Muscle layer of colon (tissue), 2 donors: ENCODE measurements around the gene ARHGEF10L.

Experiments
- H3K27ac ChIP-seq: one replicate; pipeline ENCODE4 v1.7.0; 2013; ENCODE audit warnings: low read depth, mild to moderate bottlenecking, low read length, moderate library complexity
- H3K27me3 ChIP-seq, 2 donors: one replicate each; pipeline ENCODE4 v1.7.0; 2013; ENCODE audit warnings: low read length in 2 of 2, mild to moderate bottlenecking in 2 of 2; ENCODE audit not compliant: insufficient read depth in 2 of 2, control insufficient read depth in 1 of 2
- H3K36me3 ChIP-seq: one replicate; pipeline ENCODE4 v1.7.0; 2013; ENCODE audit warnings: mild to moderate bottlenecking, low read length; ENCODE audit not compliant: insufficient read depth
- H3K4me1 ChIP-seq: one replicate; pipeline ENCODE4 v1.7.0; 2013; ENCODE audit warnings: mild to moderate bottlenecking, low read length; ENCODE audit not compliant: insufficient read depth
- H3K4me3 ChIP-seq, 2 donors: one replicate each; pipeline ENCODE4 v1.7.0; 2013; ENCODE audit warnings: low read length in 2 of 2, low read depth in 1 of 2, mild to moderate bottlenecking in 1 of 2, moderate library complexity in 1 of 2
- H3K9ac ChIP-seq: one replicate; pipeline ENCODE4 v1.7.0; 2013; ENCODE audit warnings: low read length
- H3K9me3 ChIP-seq: one replicate; pipeline ENCODE4 v1.7.0; 2013; ENCODE audit warnings: mild to moderate bottlenecking, low read length
- donor health status: abdominal sarcoma.
- donor health status: Adenocarcinoma of cecum.

Gene ARHGEF10L

DNA sequence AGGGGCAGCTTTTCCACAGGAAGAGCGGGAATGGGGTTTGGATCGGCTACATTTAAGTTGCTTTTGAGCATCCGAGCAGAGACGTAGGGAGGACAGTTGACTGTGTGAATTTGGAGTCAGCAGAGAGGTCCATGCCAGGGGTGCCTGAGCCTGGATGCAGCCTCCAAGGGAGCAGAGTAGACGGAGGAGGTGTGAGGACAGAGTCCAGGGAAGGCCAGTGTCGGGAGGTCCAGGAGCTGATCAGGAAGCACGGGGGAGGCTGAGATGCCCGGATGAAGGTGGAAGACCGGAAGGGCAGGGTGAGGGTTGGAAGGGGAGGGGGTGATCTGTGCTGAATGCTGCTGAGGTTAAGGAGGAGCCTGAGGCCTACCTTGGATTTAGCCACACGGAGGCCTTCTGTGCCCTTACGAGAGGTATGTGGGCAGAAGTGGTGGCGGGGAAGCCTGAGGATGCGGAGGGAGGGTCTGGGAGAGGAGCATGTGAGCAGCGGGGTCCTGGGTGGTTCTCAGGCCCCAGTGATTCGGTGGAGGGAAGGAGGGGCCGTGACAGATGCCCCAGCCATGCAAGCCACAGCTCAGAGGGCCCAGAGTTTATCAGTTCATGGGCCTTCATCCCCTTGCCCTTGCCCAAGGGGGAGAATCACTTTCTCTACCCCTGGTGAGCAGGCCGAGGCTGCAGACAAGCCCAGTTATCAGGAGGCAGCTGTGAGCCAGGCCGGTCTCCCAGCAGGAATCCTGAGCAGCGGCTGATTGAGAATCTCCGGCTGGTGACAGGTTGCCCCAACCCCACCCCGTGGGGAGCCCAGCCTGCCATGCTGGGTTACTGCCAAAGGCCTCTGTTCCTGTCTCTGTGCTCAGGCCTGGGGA, 161.7 kb downstream of the ARHGEF10L start:
- no peak overlapping the region for H3K27ac ChIP-seq
- peaks cover 4% of the 10 kb centered on the region for H3K4me1 ChIP-seq
- H3K36me3 ChIP-seq: peaks cover 6% of the 10 kb centered on the region
- H3K4me3 ChIP-seq: no peak overlapping the region
- H3K9ac ChIP-seq: no peak overlapping the region
- no peaks in the 10 kb centered on the region for H3K27me3 ChIP-seq
- no peaks in the 10 kb centered on the region for H3K9me3 ChIP-seq

DNA sequence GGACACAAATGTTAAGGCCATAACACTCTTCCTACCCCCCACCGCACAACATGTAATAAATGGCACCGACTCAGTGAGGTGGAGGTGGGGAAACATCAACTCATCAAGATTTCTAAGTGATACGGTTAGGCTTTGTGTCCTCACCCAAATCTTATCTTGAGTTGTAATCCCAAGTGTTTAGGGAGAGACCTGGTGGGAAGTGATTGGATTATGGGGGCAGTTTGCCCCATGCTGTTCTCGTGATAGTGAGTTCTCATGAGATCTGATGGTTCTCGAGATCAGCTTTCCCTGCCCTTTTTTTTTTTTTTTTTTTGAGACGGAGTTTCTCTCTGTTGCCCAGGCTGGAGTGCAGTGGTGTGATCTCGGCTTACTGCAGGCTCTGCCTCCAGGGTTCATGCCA, 164.7 kb downstream of the ARHGEF10L start:
- H3K4me1 ChIP-seq: no peaks in the 10 kb centered on the region
- no peaks in the 10 kb centered on the region for H3K36me3 ChIP-seq
- no peaks in the 10 kb centered on the region for H3K27me3 ChIP-seq
- H3K27ac ChIP-seq: no peak overlapping the region
- H3K4me3 ChIP-seq: no peak overlapping the region
- H3K9ac ChIP-seq: no peak overlapping the region
- H3K9me3 ChIP-seq: no peaks in the 10 kb centered on the region

DNA sequence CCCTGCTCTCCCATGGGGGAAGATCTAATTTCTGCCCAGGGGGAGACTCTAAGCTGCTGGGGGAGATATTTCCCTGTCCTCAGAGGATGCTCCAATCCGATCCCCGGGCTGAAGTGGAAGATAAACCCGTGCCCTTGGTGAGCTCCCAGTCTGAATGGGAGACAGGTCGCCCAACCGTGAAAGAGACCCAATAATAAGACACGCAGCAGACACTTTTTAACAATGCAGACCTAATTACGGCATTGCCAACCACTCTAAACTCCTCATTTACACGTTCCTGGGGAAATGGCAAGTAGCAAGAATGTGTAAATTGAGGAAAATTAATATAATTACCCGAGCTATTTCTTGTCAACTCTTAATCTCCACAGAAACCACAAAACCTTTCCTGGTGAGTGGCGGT, 166.9 kb downstream of the ARHGEF10L start:
- Histone ChIP-seq H3K9me3 (no peaks in the 10 kb centered on the region), H3K27me3 (no peaks in the 10 kb centered on the region), H3K9ac (no peak overlapping the region)

DNA sequence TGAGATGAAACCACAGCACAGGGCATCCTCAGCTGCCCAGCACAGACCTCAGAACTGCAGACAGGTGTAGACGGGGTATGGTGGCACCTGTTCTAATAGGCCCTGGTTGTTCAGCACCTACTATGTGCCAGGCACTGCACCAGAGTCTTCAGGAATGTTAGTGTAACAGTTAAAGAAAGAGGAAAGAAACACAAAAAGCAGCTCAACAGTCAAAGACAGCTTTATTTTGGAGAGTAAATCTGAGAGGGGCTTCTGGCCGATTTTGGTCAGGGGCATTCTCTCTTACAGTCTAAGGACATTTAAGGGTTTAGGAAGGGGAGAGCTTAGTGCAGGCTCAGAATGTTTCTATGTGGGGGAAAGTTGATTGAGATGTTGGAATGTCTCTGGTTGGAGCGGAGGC, 170.5 kb downstream of the ARHGEF10L start:
- H3K27me3 ChIP-seq: no peaks in the 10 kb centered on the region
- H3K36me3 ChIP-seq: no peaks in the 10 kb centered on the region
- H3K4me1 ChIP-seq: no peaks in the 10 kb centered on the region
- H3K9me3 ChIP-seq: no peaks in the 10 kb centered on the region
- no peak overlapping the region for H3K4me3 ChIP-seq
- no peak overlapping the region for H3K27ac ChIP-seq
- no peak overlapping the region for H3K9ac ChIP-seq

More for the DNA sequence above, 166.9 kb downstream of the ARHGEF10L start:
- H3K4me3 ChIP-seq: no peak overlapping the region
- H3K27ac ChIP-seq: no peak overlapping the region
- no peaks in the 10 kb centered on the region for H3K36me3 ChIP-seq
- no peaks in the 10 kb centered on the region for H3K4me1 ChIP-seq

DNA sequence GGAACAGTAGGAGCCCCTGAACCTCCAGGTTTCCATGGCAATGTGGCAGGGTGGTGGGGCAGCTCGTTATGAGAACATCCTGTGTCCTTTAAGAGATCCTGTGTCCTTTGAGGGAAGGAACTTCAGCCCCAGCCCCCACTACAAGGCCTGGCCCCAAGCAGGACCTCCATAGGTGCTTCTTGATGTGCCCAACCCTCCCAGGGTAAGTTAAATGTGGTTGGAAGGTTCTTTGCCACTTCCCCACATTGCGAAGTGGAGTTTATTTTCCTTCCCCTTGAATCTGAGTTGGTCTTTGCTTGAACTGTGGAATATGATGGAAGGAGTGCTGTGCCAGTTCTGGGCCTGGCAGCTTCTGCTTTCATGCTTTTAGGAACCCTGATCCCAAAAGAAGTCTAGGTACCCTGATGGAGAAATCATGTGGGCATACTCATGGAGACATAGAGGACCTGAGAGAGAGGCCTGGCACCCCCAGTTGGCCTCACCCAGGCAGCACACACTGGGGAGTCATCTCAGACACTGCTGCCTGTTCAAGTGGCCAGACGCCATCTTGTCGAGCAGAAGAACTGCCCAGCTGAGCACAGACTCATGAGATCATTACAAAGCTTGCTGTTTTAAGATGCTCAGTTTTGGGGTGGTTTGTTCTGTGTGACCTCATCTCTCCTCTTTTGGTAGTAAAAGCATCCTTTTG, 171.5 kb downstream of the ARHGEF10L start:
- Histone ChIP-seq H3K36me3 (no peaks in the 10 kb centered on the region), H3K9me3 (no peaks in the 10 kb centered on the region), H3K4me1 (no peaks in the 10 kb centered on the region), H3K9ac (no peak overlapping the region), H3K27me3 (no peaks in the 10 kb centered on the region), H3K27ac (no peak overlapping the region), H3K4me3 (no peak overlapping the region)

DNA sequence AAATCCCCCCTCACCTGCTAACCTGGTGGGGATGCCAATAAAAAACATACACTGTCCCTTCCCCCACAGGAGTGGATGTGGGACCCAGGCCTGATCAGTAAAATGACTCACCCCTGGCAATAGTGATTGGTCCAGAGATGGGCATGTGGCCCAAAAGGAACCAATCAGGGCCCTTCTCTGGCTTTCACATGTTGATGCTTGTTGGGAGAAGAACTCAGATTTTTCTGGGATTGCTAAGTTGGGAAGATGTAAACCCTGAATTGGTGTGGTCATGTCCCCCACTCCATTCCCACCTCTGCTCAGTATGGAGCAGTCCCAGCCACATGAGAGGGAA, 172.0 kb downstream of the ARHGEF10L start:
- Histone ChIP-seq H3K36me3 (no peaks in the 10 kb centered on the region), H3K27ac (no peak overlapping the region), H3K9me3 (no peaks in the 10 kb centered on the region), H3K4me3 (no peak overlapping the region), H3K4me1 (no peaks in the 10 kb centered on the region), H3K27me3 (no peaks in the 10 kb centered on the region), H3K9ac (no peak overlapping the region)

DNA sequence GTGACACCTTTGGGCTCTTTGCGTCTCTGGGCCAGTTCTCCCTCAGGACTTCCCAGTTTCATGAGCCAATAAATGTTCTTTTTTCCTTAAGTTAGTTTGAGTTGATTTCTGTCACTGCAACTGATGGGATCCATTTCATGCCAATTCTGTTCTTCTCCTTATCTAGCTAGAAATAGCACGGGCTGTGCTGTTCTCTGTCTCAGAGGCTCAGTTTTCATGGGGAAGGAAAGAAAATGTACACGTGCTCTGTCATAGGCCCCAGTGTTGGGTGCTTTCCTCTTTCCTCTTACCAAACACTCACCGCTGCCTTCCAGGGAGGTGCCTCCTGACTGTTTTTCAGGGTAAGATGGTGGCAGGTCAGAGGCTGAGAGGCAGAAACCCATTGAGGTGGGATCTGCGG, 172.4 kb downstream of the ARHGEF10L start:
- Histone ChIP-seq H3K27me3 (peaks cover 0 to 2% of the 10 kb centered on the region in 2 donors), H3K27ac (no peak overlapping the region), H3K4me1 (no peaks in the 10 kb centered on the region), H3K9ac (no peak overlapping the region), H3K4me3 (no peak overlapping the region), H3K36me3 (no peaks in the 10 kb centered on the region), H3K9me3 (no peaks in the 10 kb centered on the region)

DNA sequence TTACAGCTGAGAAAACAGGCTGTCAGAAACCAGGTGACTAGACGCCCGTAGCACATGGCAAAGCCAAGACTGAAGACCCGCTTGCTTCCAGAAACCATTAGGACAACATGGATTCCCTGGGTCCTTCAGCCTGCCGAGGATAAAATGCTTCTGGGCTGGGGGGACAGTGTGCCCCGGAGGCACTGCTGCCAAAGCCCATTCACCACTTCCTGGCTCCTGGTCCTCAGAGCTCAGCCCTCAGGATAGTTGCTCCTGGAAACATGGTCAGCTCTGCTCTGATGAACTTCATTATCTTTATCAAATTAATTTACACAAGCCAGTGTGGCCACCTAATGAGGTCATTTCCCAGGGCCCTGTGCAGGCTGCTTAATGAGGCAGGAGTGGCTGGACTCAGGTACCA, 174.5 kb downstream of the ARHGEF10L start:
- H3K4me1 ChIP-seq: peaks cover 9% of the 10 kb centered on the region

DNA sequence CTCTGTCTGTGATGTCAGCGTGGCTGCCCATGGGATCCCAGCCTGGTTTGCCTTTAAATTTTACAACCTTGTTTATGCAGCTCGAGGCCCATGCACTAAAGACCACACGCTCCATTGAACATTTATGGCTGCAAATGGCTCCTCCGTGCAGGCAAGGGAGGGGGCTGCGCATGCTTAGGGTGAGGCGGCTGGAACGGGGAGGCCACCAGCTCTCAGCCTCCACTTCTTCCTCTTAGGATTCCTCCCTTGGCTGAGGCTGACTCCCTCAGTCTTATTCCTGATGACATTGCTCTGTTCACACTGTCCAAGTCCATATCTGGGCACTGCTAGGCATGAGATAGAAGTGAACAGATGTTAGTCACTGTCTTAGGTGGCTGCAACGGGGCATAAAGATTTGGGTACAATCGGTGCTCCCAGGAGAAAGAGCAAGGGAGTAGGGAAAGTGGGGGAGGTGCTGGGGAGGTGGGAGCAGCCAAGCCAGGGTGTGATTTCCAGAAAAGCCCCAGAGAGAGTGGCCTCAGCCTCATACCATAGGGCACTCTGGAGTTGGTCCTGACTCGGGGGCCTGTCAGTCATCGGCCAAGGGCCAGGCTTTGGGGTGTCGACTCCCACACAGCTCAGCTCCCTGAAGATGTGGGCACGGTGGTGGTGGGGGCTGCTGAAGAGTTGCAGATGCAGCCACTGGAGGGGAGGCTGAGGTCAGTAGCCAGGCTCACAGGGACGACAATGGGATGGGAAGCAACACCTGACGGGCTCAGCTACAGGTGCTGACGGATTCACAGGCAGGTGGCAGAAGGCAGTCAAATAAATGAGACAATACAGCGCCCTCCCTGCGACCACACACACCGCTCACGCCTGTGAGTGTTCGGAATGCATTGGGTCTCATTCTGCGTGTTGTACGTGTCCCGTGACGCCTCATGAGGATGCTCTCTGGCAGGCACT, 178.4 kb downstream of the ARHGEF10L start:
- Histone ChIP-seq H3K27me3 (peaks cover 0 to 3% of the 10 kb centered on the region in 2 donors), H3K4me3 (no peak overlapping the region), H3K27ac (no peak overlapping the region), H3K36me3 (no peaks in the 10 kb centered on the region), H3K9me3 (no peaks in the 10 kb centered on the region), H3K9ac (no peak overlapping the region), H3K4me1 (peaks cover 9% of the 10 kb centered on the region)

More for the DNA sequence above, 174.5 kb downstream of the ARHGEF10L start:
- H3K9ac ChIP-seq: no peak overlapping the region
- no peaks in the 10 kb centered on the region for H3K9me3 ChIP-seq
- H3K27ac ChIP-seq: no peak overlapping the region
- H3K36me3 ChIP-seq: no peaks in the 10 kb centered on the region
- H3K4me3 ChIP-seq: no peak overlapping the region
- H3K27me3 ChIP-seq: peaks cover 0 to 3% of the 10 kb centered on the region in 2 donors

DNA sequence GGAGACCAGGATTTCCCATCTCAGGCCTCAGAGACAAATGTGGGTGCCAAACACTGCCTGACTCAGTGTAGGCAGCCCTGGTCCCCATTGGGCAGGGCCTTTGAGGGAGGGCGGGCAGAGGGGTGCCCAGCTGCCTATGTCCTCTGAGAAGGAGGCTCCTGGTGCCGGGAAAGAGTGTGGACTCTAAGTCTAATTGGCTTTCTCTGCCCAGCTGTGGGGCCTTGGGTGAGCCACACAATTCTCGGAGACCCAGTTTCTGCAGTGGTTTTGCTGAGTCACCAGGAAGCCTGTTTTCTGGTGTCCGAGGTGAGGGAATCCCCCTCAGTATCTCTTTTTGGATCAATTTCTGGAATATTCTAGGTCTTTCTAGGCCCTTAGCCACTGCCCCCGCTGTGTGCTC, 180.4 kb downstream of the ARHGEF10L start:
- Histone ChIP-seq H3K36me3 (no peaks in the 10 kb centered on the region), H3K9ac (no peak overlapping the region), H3K27ac (no peak overlapping the region)

DNA sequence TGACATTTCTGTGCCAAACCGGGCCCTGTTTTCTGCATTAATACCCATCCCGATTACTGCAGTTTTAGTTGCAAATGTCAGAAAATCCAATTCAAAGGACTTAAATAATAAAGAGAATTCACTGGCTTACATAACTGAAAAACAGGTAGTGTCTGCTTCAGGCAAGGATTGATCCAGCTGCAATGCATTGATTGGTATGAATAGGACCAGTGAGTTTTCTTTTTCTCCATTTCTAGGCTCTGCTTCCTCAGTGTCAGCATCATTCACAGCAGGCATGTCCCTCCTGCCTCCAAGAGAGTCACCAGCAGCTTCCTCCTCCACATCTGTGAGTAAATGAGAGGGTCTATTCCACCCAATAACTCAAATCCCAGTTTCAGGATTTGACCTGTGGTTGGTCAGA, 181.9 kb downstream of the ARHGEF10L start:
- Histone ChIP-seq H3K9me3 (no peaks in the 10 kb centered on the region), H3K4me1 (peaks cover 9% of the 10 kb centered on the region), H3K27ac (no peak overlapping the region), H3K9ac (no peak overlapping the region), H3K4me3 (no peak overlapping the region), H3K27me3 (peaks cover 0 to 3% of the 10 kb centered on the region in 2 donors), H3K36me3 (no peaks in the 10 kb centered on the region)

More for the DNA sequence above, 180.4 kb downstream of the ARHGEF10L start:
- H3K4me1 ChIP-seq: peaks cover 9% of the 10 kb centered on the region
- no peaks in the 10 kb centered on the region for H3K9me3 ChIP-seq
- peaks cover 0 to 3% of the 10 kb centered on the region in 2 donors for H3K27me3 ChIP-seq
- no peak overlapping the region for H3K4me3 ChIP-seq
